Pancreas (tissue), 10 donors: Measurements from ENCODE around the gene ULK4. TPM values are rescaled to one million over a fixed set of nuclear protein-coding genes. Genes with fewer than 3 reads are reported as not detected.
A peak's percentile ranks its signal among the peaks of the same experiment; 100 is the strongest.

ENCODE experiments used
- ATAC-seq, 4 donors: fragments of 200-7000 bp; cut with Tn5 transposase; one replicate each; pipeline versions ENCODE4 v1.8.0 to v1.9.1; 2020; ENCODE audit warnings: mild to moderate bottlenecking in 4 of 4, moderate library complexity in 4 of 4
- DNase-seq, 6 donors: peaks; one replicate each; pipeline ENCODE4 v3.0.0-alpha.2; 2020
- FAIRE-seq: peaks from 2 replicates; lab custom pipeline; 2012; peaks lifted over from hg19 to GRCh38; lab: Jason Lieb, UNC
- H3K27ac ChIP-seq, 4 donors: fragments of 200-600 bp; sonication (generic); 1 replicate in 3 of 4; 2 replicates in 1 of 4; pipeline versions ENCODE4 v1.5.0 to v1.8.0; 2020
- H3K27me3 ChIP-seq, 4 donors: fragments of 200-600 bp; one replicate each; pipeline ENCODE4 v1.8.0; 2021
- H3K36me3 ChIP-seq, 3 donors: fragments of 200-600 bp; sonication (generic) in 1 of 3; one replicate each; pipeline versions ENCODE4 v1.5.0 to v1.8.0; 2020 to 2021
- H3K4me1 ChIP-seq, 3 donors: fragments of 200-600 bp; one replicate each; pipeline ENCODE4 v1.8.0; 2021
- H3K4me3 ChIP-seq, 4 donors: fragments of 200-600 bp; sonication (generic) in 2 of 4; one replicate each; pipeline versions ENCODE4 v1.5.0 to v1.8.0; 2020 to 2021
- H3K9me3 ChIP-seq, 4 donors: fragments of 200-600 bp; one replicate each; pipeline ENCODE4 v1.8.0; 2021
- CTCF ChIP-seq, 4 donors: fragments of 200-600 bp; sonication (generic) in 3 of 4; IDR thresholded peaks; one replicate each; pipeline versions ENCODE4 v1.5.0 to v1.8.0; 2021; ENCODE audit warnings: antibody characterized with exemption in 4 of 4
- WGBS, 2 donors: extraction: QIAGEN DNeasy Blood & Tissue Kit; methylation state at CpG; one replicate each; pipeline ENCODE4 v1.1.7; 2013; 5-methylcytosine and 5-hydroxymethylcytosine counted together
- intact Hi-C, 3 donors: fragments of 100-400 bp; cut with DNase I; formaldehyde crosslinking; loops; one replicate each; pipeline versions ENCODE4 v1.11.1 to v1.14.2; 2022
- polyA plus RNA-seq, 2 donors: library from polyadenylated mRNA; stranded (reverse); fragments of 200-250 nt; gene quantifications; one replicate each; pipeline ENCODE4 v1.2.3, GENCODE V29; 2013
- total RNA-seq, 6 donors: library from RNA; stranded (reverse); fragmentation: NEBNext Ultra II Directional in 4 of 6; extraction: Animal tissue kit (Norgen Biotek cat#: 25700) in 4 of 6; gene quantifications; one replicate each; pipeline versions ENCODE4 v1.2.1 to v1.2.4, GENCODE V29; 2021 to 2023
- donor health status: healthy with polysubstance abuse.
- donor health status: DM: no; HTN: no; CAD: no; lungs with moderate emphysema.
- donor health status: DM: no; HTN: no; CAD: no.
- donor health status: control.
- donor health status: control.
- donor health status: Bipolar disorder and iron deficiency.
- donor health status: DM: yes; HTN: yes; CAD: no.
- donor health status: DM: no; HTN: no; CAD: no.
- donor health status: DM: no; HTN: no; CAD: no.
- donor health status: DM: yes; HTN: yes; CAD: no.

The ULK4 gene
- total and polyA plus RNA-seq, 8 donors, result 2.3 to 8.6 (median 4.2) TPM

DNA sequence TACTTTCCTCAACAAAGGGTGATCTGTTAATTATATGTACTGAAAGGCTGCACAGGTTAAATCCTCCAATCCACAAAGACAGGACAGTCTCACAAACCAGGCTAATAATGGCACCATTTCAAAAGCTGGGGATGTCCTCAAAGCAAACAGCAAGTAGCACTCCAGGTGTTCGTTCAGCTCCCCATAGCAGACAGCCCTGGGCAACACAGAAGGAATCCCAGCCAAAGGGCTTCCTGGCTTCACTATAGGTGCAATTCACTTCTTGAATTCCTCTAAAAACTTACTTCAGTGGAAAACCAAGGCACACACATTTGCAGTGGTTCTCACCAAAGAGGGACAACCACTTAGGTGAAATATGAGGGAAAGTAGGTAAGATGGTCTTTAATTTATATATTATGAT lies 595.9 kb downstream of the ULK4 start:
- no peak for ATAC-seq
- TF ChIP-seq CTCF (IDR thresholded peaks at IDR 0.05), result no peak
- DNase-seq, result no peak
- no peaks in the 10 kb centered on the region for H3K36me3 ChIP-seq
- FAIRE-seq, result no peak
- H3K27me3 ChIP-seq, result no peaks in the 10 kb centered on the region
- H3K27ac ChIP-seq, result no peak overlapping the region
- no peak overlapping the region for H3K4me3 ChIP-seq
- no peaks in the 10 kb centered on the region for H3K9me3 ChIP-seq
- H3K4me1 ChIP-seq, result no peaks in the 10 kb centered on the region
- WGBS, 2 donors, result 86 to 93% methylated on average over 1 of the region's 1 CpG
- intact Hi-C loops, result no loop called here

DNA sequence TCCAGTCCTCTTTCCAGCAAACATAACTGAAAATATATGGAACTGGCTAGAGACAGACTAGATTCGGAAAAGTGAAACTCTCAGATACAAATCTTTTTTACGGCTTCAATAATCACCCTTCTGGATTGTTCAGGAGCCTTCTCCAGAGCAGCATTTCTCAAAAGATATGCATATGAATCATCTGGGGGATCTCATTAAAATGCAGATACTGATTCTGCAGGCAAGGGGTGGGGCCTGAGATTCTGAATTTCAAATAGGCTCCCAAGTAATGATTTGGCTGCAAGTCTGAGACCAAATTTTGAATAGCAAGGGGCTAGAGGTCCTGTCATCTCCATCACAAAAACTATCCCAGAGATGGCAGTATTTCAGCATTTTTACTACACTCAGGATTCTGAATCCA lies 597.2 kb downstream of the ULK4 start:
- Histone ChIP-seq H3K4me1 (no peaks in the 10 kb centered on the region), H3K27ac (peak overlapping the region in 1 of 4 donors; percentile 10), H3K27me3 (no peaks in the 10 kb centered on the region), H3K9me3 (no peaks in the 10 kb centered on the region), H3K4me3 (no peak overlapping the region), H3K36me3 (no peaks in the 10 kb centered on the region)
- 59 to 71% methylated on average over 2 of the region's 2 CpGs for WGBS, 2 donors
- intact Hi-C loops, result no loop called here
- FAIRE-seq (no peak), DNase-seq (no peak), ATAC-seq (no peak)
- TF ChIP-seq CTCF (IDR thresholded peaks at IDR 0.05), result no peak

- H3K9me3 ChIP-seq, result no peaks in the 10 kb centered on the region
- no peak for DNase-seq
- H3K27ac ChIP-seq, result peak overlapping the region in 1 of 4 donors; percentile 10
- H3K4me3 ChIP-seq, result no peak overlapping the region
- WGBS, 2 donors, result 66 to 68% methylated on average over 4 of the region's 4 CpGs
- H3K36me3 ChIP-seq, result no peaks in the 10 kb centered on the region
- intact Hi-C loops, result no loop called here
- H3K4me1 ChIP-seq, result no peaks in the 10 kb centered on the region
- peak in 2 of 4 donors; percentile 34 to 45 for ATAC-seq
- no peaks in the 10 kb centered on the region for H3K27me3 ChIP-seq
- TF ChIP-seq CTCF (IDR thresholded peaks at IDR 0.05), result no peak
- FAIRE-seq, result no peak
These were observed 597.9 kb downstream of the ULK4 start for GRCh38 chr3:41363830-41364523.

- FAIRE-seq (no peak), ATAC-seq (peak in 2 of 4 donors; percentile 17 to 50), DNase-seq (peak in 1 of 6 donors; percentile 11)
- TF ChIP-seq CTCF (IDR thresholded peaks at IDR 0.05), result no peak
- WGBS, 2 donors, result 75 to 78% methylated on average over 5 of the region's 5 CpGs
- no peaks in the 10 kb centered on the region for H3K4me1 ChIP-seq
- no peaks in the 10 kb centered on the region for H3K36me3 ChIP-seq
- H3K4me3 ChIP-seq, result no peak overlapping the region
- intact Hi-C loops, result no loop called here
- no peaks in the 10 kb centered on the region for H3K9me3 ChIP-seq
- H3K27ac ChIP-seq, result no peak overlapping the region
- no peaks in the 10 kb centered on the region for H3K27me3 ChIP-seq
These were observed 599.0 kb downstream of the ULK4 start for GRCh38 chr3:41362638-41363559.
